K562 (cell line): ENCODE measurements around the gene FGF13. TPM values are rescaled to one million over a fixed set of nuclear protein-coding genes. Genes with fewer than 3 reads are reported as not detected.

Experiments used
- ATAC-seq: fragments of 200-7000 bp; cut with Tn5 transposase; 3 replicates; pipeline ENCODE4 v1.9.1; 2020; ENCODE audit warnings: moderate library complexity
- BruUV-seq: library from RNA; stranded (reverse); fragments of 400-500 nt; replicated peaks from 2 replicates; lab custom pipeline; 2021; lab: Mats Ljungman, UMichigan
- CTCF ChIA-PET: fragments of 300-600 bp; formaldehyde crosslinking; extraction: SDS; loops from one replicate; lab custom pipeline; 2021; ENCODE audit warnings: low intra/inter-chr PET ratio; lab: Yijun Ruan, JAX
- POLR2A ChIA-PET: fragments of 300-600, 350-650 bp; sonication (Branson Sonifier 250); formaldehyde crosslinking; extraction: SDS; loops from one replicate; lab custom pipeline; 2021; ENCODE audit warnings: antibody characterized with exemption, inconsistent platforms; lab: Yijun Ruan, JAX
- DNase-seq, 4 experiments: peaks; one replicate each; pipeline versions ENCODE4 v3.0.0 to v3.0.0-alpha.2; 2011 to 2018; ENCODE audit warnings: low spot score in 3 of 4, mixed read lengths in 3 of 4; ENCODE audit errors: extremely low read depth in 1 of 4
- FAIRE-seq: peaks from 2 replicates; lab custom pipeline; 2011; peaks lifted over from hg19 to GRCh38; lab: Jason Lieb, UNC
- H2AFZ ChIP-seq: 2 replicates; pipeline ENCODE4 v1.6.0; 2011; ENCODE audit warnings: low read depth, low read length, control low read depth, inconsistent platforms
- H3K27ac ChIP-seq: fragments of 200-600 bp; 3 replicates; pipeline ENCODE4 v1.8.0; 2011; ENCODE audit warnings: low read depth, mild to moderate bottlenecking, control low read depth, inconsistent platforms, low read length, moderate library complexity, mixed read lengths; ENCODE audit errors: extremely low read depth
- H3K27me3 ChIP-seq, 2 experiments: fragments of 300-600 bp in 1 of 2; 2 replicates in 1 of 2; 3 replicates in 1 of 2; pipeline versions ENCODE4 v1.6.0 to v1.8.0; 2011; ENCODE audit warnings: inconsistent platforms in 2 of 2, low read length in 2 of 2, mild to moderate bottlenecking in 1 of 2, mixed read lengths in 1 of 2, moderate library complexity in 1 of 2; ENCODE audit not compliant: control insufficient read depth in 2 of 2, insufficient read depth in 2 of 2
- H3K36me3 ChIP-seq: fragments of 300-600 bp; 3 replicates; pipeline ENCODE4 v1.8.0; 2011; ENCODE audit warnings: mild to moderate bottlenecking, low read length, inconsistent platforms; ENCODE audit not compliant: control insufficient read depth, insufficient read depth
- H3K4me1 ChIP-seq, 2 experiments: fragments of 200-600 bp in 1 of 2; replicated peaks in 1 of 2; 2 replicates in 1 of 2; 3 replicates in 1 of 2; pipeline versions ENCODE4 v1.5.1 to v1.8.0; 2011; ENCODE audit warnings: inconsistent platforms in 2 of 2, low read length in 2 of 2, mild to moderate bottlenecking in 1 of 2, mixed read lengths in 1 of 2, moderate library complexity in 1 of 2; ENCODE audit not compliant: control insufficient read depth in 2 of 2, insufficient read depth in 2 of 2
- H3K4me2 ChIP-seq: 2 replicates; pipeline ENCODE4 v1.6.1; 2011; ENCODE audit warnings: low read length, control low read depth, inconsistent platforms, mixed read lengths; ENCODE audit not compliant: insufficient read depth
- H3K4me3 ChIP-seq: fragments of 200-600 bp; sonication (generic), shearing (Covaris generic); 2 replicates; pipeline ENCODE4 v1.5.1; 2016; ENCODE audit warnings: control low read depth, inconsistent platforms
- H3K79me2 ChIP-seq: fragments of 200-600 bp; 3 replicates; pipeline ENCODE4 v1.8.0; 2011; ENCODE audit warnings: low read length, inconsistent platforms; ENCODE audit not compliant: control insufficient read depth, insufficient read depth
- H3K9ac ChIP-seq, 2 experiments: 2 replicates each; pipeline versions ENCODE4 v1.6.0 to v1.6.1; 2011; ENCODE audit warnings: low read depth in 2 of 2, low read length in 2 of 2, control low read depth in 1 of 2, inconsistent platforms in 1 of 2, mild to moderate bottlenecking in 1 of 2, mixed read lengths in 1 of 2; ENCODE audit not compliant: insufficient read depth in 1 of 2
- H3K9me1 ChIP-seq: one replicate; pipeline ENCODE4 v1.6.0; 2011; ENCODE audit warnings: inconsistent platforms, mild to moderate bottlenecking, low read length, moderate library complexity; ENCODE audit not compliant: control insufficient read depth, insufficient read depth
- H3K9me3 ChIP-seq: replicated peaks from 2 replicates; pipeline ENCODE4 v1.5.1; 2011; ENCODE audit warnings: low read depth, low read length, inconsistent platforms; ENCODE audit not compliant: control insufficient read depth, insufficient read depth
- H4K20me1 ChIP-seq: replicated peaks from 2 replicates; pipeline ENCODE4 v1.6.1; 2011; ENCODE audit warnings: low read length, inconsistent platforms, mixed read lengths; ENCODE audit not compliant: control insufficient read depth, insufficient read depth
- AFF4 ChIP-seq: sonication (generic); formaldehyde crosslinking; IDR thresholded peaks from 2 replicates; pipeline ENCODE4 v1.8.0; 2023; ENCODE audit warnings: mild to moderate bottlenecking, missing genetic modification reagents
- CBFA2T2 ChIP-seq: fragments of 450-650 bp; conservative IDR thresholded peaks from 2 replicates; pipeline ENCODE4 v1.6.1; 2017; ENCODE audit warnings: mild to moderate bottlenecking
- CREB3 ChIP-seq: fragments of 450-650 bp; conservative IDR thresholded peaks from 2 replicates; pipeline ENCODE4 v1.6.1; 2016; ENCODE audit warnings: missing genetic modification characterization, low read depth, mild to moderate bottlenecking, missing compliant biosample characterization, moderate library complexity
- DIDO1 ChIP-seq: fragments of 450-650 bp; IDR thresholded peaks from 2 replicates; pipeline ENCODE4 v1.6.1; 2016; ENCODE audit warnings: low read depth, missing biosample characterization, missing genetic modification characterization
- NEUROD1 ChIP-seq: fragments of 150-350 bp; IDR thresholded peaks from 2 replicates; pipeline ENCODE4 v1.6.1; 2014; ENCODE audit warnings: borderline replicate concordance, low read length, low read depth; ENCODE audit not compliant: partially characterized antibody
- SETDB1 ChIP-seq: IDR thresholded peaks from one replicate; pipeline ENCODE4 v1.6.1; 2012; ENCODE audit warnings: low read length, control low read depth, inconsistent platforms
- SRSF3 ChIP-seq: fragments of 200-400 bp; formaldehyde crosslinking; IDR thresholded peaks from 2 replicates; pipeline ENCODE4 v1.6.1; 2016; ENCODE audit warnings: mild to moderate bottlenecking, low read length, moderate library complexity; ENCODE audit not compliant: insufficient read depth
- ZBTB11 ChIP-seq, 3 experiments: fragments of 200-800 bp in 1 of 3; fragments of 250-450 bp in 1 of 3; fragments of 450-650 bp in 1 of 3; sonication (Bioruptor Pico) in 1 of 3; sonication (Bioruptor generic) in 1 of 3; formaldehyde crosslinking in 1 of 3; IDR thresholded peaks; 2 replicates each; pipeline versions ENCODE4 v1.6.1 to v1.8.0; 2016 to 2022; ENCODE audit warnings: mild to moderate bottlenecking in 2 of 3, missing genetic modification characterization in 2 of 3, missing compliant biosample characterization in 1 of 3, moderate library complexity in 1 of 3
- ZBTB34 ChIP-seq: fragments of 250-450 bp; sonication (Bioruptor Pico); IDR thresholded peaks from 2 replicates; pipeline ENCODE4 v1.8.0; 2021; ENCODE audit warnings: mild to moderate bottlenecking, moderate library complexity
- ZNF197 ChIP-seq: fragments of 200-800 bp; sonication (Bioruptor generic); IDR thresholded peaks from 2 replicates; pipeline ENCODE4 v1.6.1; 2016; ENCODE audit warnings: low read depth, missing genetic modification characterization, missing compliant biosample characterization
- ZNF507 ChIP-seq: conservative IDR thresholded peaks from 2 replicates; pipeline ENCODE4 v1.6.1; 2017; ENCODE audit warnings: missing genetic modification characterization, missing compliant biosample characterization
- WGBS: fragments of 100-300 bp; shearing (Covaris generic); methylation state at CpG from one replicate; pipeline ENCODE4 v1.1.6; 2016; ENCODE audit warnings: low coverage, mixed read lengths; ENCODE audit not compliant: insufficient coverage; ENCODE audit errors: missing lambda C conversion rate; 5-methylcytosine and 5-hydroxymethylcytosine counted together
- in situ Hi-C: fragments of 300-500 bp; cut with MboI; formaldehyde crosslinking; loops from 4 replicates; pipeline ENCODE4 v1.15.0; 2018; ENCODE audit warnings: inconsistent platforms, mixed read lengths
- intact Hi-C: fragments of 100-400 bp; cut with micrococcal nuclease; formaldehyde crosslinking; loops from 2 replicates; pipeline ENCODE4 v1.14.2; 2022
- polyA plus RNA-seq, 8 experiments: library from polyadenylated mRNA; depleted of rRNA in 4 of 8; stranded (reverse) in 5 of 8; unstranded in 3 of 8; fragments of >200 nt; fragmentation: Nextera tagmentation in 2 of 8; fragmentation: Illumina TruSeq in 1 of 8; extraction: Ambion mirVana in 2 of 8; extraction: Trizol in 1 of 8; gene quantifications; 2 replicates each; pipeline versions ENCODE4 v1.2.1 to v1.2.3, GENCODE V29; 2011 to 2014; ENCODE audit warnings: inconsistent platforms in 1 of 8, missing spikeins in 1 of 8
- total RNA-seq, 7 experiments: library from RNA; depleted of rRNA in 6 of 7; stranded (reverse); fragments of >200 nt in 6 of 7; fragmentation: Illumina TruSeq in 2 of 7; extraction: Trizol in 2 of 7; gene quantifications; 2 replicates each; pipeline versions ENCODE4 v1.2.1 to v1.2.3, GENCODE V29; 2011 to 2021; ENCODE audit warnings: low replicate concordance in 1 of 7

Gene FGF13
- total and polyA plus RNA-seq, 9 of the 15 experiments (the other 6 are each of a cell fraction or from before 2014, with no cell fraction given), result 14.8 to 95.7 (median 60.8) TPM

- H3K27ac ChIP-seq, result no peak overlapping the region
- DNase-seq, result no peak
- H3K79me2 ChIP-seq, result no peaks in the 10 kb centered on the region
- ChIA-PET POLR2A (interaction anchor here (0.6 to 1.3 kb wide), 2 partner anchors 20 to 22 kb away, joined by 3 read pairs; no protein-coding TSS in a partner anchor), CTCF (no interaction called here)
- ATAC-seq, result no peak
- no peak overlapping the region for H3K4me2 ChIP-seq
- H3K36me3 ChIP-seq, result peaks cover 3% of the 10 kb centered on the region; the same call in 1 of the 3 replicates
- no peaks in the 10 kb centered on the region for H3K9me3 ChIP-seq
- no peak overlapping the region for H3K9ac ChIP-seq
- FAIRE-seq, result no peak
- WGBS, result 63% methylated on average over 5 of the region's 5 CpGs
- no peaks in the 10 kb centered on the region for H3K9me1 ChIP-seq
- BruUV-seq, result no TSS peak
- in situ Hi-C loops, result loop anchor here (25.0 kb wide), 1 partner anchor 555 kb away; no protein-coding TSS in a partner anchor
- H3K27me3 ChIP-seq, result no peaks in the 10 kb centered on the region
- no peak overlapping the region for H3K4me3 ChIP-seq
- intact Hi-C loops, result loop anchor here (10.0 kb wide), 1 partner anchor 1307 kb away; no protein-coding TSS in a partner anchor
- no peak overlapping the region for H2AFZ ChIP-seq
- no peaks in the 10 kb centered on the region for H4K20me1 ChIP-seq
- no peaks in the 10 kb centered on the region; a peak in 1 of 5 replicates for H3K4me1 ChIP-seq
- TF ChIP-seq NEUROD1, result no peak
- TF ChIP-seq SRSF3, result no peak
- no peak for TF ChIP-seq AFF4 (CRISPR knock-in tag)
- TF ChIP-seq SETDB1, result no peak
- TF ChIP-seq ZBTB34, result no peak
- no peak for TF ChIP-seq CBFA2T2
- no peak for TF ChIP-seq DIDO1
- no peak for TF ChIP-seq ZNF507 (tag)
- TF ChIP-seq CREB3 (tag), result no peak
- no peak for TF ChIP-seq ZBTB11 (CRISPR knock-in tag; IDR thresholded peaks at IDR 0.05)
- TF ChIP-seq ZNF197 (CRISPR knock-in tag), result no peak
Observed at GRCh38 chrX:138742217-138742616, 30.7 kb upstream of the FGF13 start.
